ENCODE measurements around the gene TMEM181.
"Not testable (repeated sequence)": the region's sequence is repeated elsewhere in the genome, so short reads cannot be mapped to it uniquely, and the experiment has no call there.

Gene TMEM181

GRCh38 chr6:158603261-158604047 is 43.6 kb downstream of the TMEM181 start:
- no peak for DNase-seq

GRCh38 chr6:158604048-158604406 is 44.1 kb downstream of the TMEM181 start:
- no peak for DNase-seq

- peak; percentile 63 for DNase-seq
These were observed 45.5 kb downstream of the TMEM181 start for GRCh38 chr6:158605266-158605878.

GRCh38 chr6:158606011-158606410 is 46.1 kb downstream of the TMEM181 start:
- not testable (repeated sequence) for DNase-seq

GRCh38 chr6:158606935-158607334 is 47.0 kb downstream of the TMEM181 start:
- no peak for DNase-seq

- DNase-seq, result no peak
These were observed 47.7 kb downstream of the TMEM181 start for GRCh38 chr6:158607411-158608170.

GRCh38 chr6:158608221-158608620 is 48.3 kb downstream of the TMEM181 start:
- no peak for DNase-seq

GRCh38 chr6:158609455-158610155 is 49.7 kb downstream of the TMEM181 start:
- DNase-seq, result no peak

- no peak for DNase-seq
These were observed 50.6 kb downstream of the TMEM181 start for GRCh38 chr6:158610319-158610968.

- no peak for DNase-seq
These were observed 51.1 kb downstream of the TMEM181 start for GRCh38 chr6:158611039-158611438.

- DNase-seq, result no peak
These were observed 51.9 kb downstream of the TMEM181 start for GRCh38 chr6:158611541-158612370.

- DNase-seq, result not testable (repeated sequence)
These were observed 54.7 kb downstream of the TMEM181 start for GRCh38 chr6:158614606-158615005.

GRCh38 chr6:158618289-158618688 is 58.4 kb downstream of the TMEM181 start:
- not testable (repeated sequence) for DNase-seq

GRCh38 chr6:158619922-158620801 is 60.3 kb downstream of the TMEM181 start:
- DNase-seq, result no peak

- no peak for DNase-seq
These were observed 61.2 kb downstream of the TMEM181 start for GRCh38 chr6:158620963-158621693.

GRCh38 chr6:158621694-158622544 is 62.0 kb downstream of the TMEM181 start:
- DNase-seq, result no peak

- DNase-seq, result no peak
These were observed 62.8 kb downstream of the TMEM181 start for GRCh38 chr6:158622545-158623190.

Data from NCI-H345 (cell line).